HT-29 (cell line): ENCODE results near the gene DACT1. TPM values are rescaled to one million over a fixed set of nuclear protein-coding genes. Genes with fewer than 3 reads are reported as not detected.

Source experiments
- DNase-seq: peaks from one replicate; pipeline ENCODE4 v3.0.0-alpha.2; 2015; ENCODE audit warnings: low spot score
- total RNA-seq: library from RNA; depleted of rRNA; stranded (reverse); fragments of >200 nt; shearing (Covaris generic); gene quantifications from 2 replicates; pipeline ENCODE4 v1.2.3, GENCODE V29; 2014

DACT1 gene
- total RNA-seq, 1 experiment from 2014 or later, result not detected

DNA sequence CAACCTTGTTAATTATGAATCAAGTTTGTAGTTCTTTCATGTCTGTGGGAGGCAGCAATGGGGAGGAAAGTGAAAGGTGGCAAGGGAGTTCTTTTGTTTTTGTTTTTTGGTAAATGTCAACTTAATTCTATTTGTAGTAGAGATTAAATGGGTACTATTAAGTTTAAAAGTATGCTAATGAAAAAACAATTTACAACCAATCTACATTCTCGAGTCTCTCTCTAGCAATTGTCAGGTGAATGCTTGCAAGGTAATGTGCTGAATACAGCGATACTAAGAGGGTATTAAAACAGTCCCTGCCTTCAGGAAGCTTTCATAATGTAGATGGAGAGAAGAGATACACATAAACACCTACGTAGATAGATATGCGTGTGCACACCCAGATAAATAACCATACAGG, 1.6 kb upstream of the DACT1 start:
- DNase-seq, result no peak

DNA sequence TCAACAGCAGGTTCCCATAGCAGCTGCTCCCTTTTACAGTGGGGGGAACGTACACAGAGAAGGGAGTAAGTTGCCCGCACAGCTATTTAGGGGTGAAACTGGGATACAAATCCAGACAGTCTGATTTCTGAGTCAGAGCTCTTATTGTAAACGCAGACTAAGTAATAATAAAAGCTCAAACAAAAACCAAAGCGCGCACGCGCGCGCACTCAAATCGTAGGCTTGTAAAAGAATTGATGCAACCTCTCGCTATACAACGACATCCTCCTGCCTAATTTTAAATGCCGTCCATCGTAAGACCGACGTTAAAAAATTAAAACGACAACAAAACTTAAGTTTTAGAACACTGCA, 747 bp upstream of the DACT1 start:
- no peak for DNase-seq

DNA sequence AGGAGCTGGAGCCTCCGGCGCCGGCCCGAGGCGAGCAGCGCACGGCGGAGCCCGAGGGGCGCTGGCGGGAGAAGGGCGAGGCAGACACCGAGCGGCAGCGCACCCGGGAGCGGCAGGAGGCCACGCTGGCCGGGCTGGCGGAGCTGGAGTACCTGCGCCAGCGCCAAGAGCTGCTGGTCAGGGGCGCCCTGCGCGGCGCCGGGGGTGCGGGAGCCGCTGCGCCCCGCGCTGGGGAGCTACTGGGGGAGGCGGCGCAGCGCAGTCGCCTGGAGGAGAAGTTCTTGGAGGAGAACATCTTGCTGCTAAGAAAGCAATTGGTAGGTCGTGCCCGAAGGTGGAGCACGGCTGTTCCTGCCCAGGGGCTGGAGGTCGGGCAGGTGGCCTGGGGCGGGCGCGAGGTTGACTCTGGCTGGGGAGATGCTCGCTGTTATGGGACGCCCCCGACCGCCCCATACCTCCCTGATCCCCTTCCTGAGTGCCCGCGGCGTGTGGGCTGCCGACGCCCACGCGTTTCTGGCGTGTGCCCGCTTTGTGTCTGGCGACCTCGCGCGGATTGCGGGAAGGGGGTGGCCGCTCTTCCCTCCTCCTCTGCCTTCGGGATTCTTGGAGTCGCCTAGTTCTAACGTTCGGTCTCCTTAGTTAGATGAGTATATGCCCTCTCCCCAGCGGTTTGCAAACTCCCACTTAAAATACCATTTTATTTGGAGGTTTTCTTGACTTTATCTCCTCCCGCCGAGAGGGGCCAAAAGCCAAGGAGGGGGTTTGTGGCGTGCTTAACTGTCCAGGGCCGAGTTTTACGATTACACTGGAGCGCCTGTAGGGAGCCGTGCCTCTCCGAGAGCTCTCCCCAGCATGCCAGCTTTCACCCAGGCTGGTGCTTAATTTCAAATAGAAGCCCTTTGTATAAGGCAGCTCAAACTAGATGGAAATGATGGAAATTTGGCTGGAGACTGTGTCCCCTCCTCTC, 752 bp downstream of the DACT1 start:
- DNase-seq, result no peak

DNA sequence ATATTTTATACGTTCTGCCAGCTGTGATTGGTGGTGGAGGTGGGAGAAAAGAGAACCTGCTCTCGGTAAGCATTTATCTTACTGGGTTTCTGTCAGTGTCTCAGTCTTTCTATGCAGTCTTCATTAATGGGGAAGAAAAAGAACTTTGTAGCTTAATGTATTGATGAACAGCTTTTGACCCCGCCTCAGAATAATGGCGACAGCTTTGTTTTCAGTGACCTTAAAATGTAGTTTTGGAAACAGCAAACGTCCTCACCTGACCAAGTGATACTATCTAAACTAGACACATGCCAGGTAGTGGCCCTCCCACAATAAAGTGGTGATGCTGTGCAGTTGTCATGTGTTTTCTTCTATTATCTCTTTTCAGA, 1.4 kb downstream of the DACT1 start:
- DNase-seq, result no peak

DNA sequence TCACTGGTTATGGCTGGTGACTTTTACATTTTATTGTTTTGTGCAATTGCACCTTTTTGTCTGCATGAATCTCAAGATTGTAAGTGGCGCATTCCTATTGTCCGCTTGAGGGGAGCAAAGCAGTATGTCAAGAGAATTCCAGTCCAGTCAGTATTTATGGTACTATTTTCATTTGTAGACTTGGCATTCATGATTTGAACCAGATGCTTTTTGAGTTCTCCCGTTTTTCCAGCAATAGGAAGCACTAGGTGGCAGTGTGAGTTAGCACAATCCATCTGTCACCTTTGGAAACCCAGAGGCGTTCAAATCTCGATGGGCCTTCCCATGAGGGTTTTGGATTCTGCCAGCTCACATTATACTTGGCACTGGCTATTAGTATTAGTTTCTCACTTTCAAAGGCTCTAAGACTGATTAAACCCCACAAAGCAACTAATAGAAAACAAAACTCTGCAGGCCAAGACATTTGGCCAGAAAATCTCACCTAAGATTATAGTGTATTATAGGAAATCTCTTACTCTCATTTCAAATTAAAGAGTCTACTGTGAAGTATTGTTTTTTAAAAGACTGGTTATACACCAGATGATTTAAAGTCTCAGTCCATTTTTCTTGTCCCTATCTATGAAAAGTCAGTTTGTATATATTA, 2.2 kb downstream of the DACT1 start:
- DNase-seq, result peak; percentile 60

DNA sequence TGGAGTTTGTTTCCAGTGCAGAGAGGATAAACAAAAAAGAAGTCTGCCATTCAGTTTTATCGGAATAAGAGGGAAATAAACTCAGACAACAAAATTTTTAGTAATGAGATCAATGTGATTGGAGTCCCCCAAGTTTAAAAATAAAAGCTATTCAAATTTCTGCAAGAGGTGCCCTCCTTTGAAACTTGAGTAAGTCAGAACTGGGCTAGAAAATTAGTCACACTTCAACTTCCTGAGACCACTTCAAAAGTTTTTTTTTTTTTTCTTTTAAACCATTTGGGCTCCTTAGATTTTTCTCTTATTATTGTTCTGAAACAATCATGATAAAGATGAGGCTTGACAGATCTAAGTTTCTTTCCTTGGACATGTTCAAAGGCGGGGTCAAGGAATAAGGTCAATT, 3.2 kb downstream of the DACT1 start:
- no peak for DNase-seq

DNA sequence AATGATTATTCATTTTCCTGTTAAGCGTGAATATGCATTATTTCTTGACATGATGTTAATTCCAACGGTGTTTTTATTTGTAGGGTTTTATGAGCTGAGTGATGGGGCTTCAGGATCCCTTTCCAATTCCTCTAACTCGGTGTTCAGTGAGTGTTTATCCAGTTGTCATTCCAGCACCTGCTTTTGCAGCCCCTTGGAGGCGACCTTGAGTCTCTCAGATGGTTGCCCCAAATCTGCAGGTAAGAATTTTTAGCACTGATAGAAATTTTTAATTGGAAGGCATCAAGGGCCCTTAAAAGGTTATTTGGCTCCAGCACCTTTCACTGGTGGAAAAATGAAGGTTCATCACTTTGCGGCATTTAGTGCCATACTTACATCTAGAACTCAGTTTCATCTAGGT, 3.7 kb downstream of the DACT1 start:
- DNase-seq, result no peak

DNA sequence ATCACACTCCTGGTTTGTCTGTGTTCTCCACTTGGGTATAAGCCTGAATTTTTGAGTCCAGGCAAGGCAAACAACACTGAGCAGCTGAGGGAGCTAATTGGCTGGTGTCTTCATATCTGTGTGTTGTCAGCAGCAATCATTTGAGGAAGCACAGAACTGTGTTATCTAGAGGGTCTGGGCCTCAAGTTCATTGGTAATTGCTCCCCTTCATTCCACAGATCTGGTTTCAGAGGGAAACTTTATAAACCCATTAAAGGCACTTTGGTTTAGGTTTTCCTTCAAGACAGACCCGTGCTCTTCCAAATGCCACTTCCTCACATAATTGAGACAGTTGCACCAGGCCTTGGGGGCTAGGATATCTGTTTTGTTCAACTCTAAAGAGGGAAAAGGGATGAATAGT, 5.6 kb downstream of the DACT1 start:
- DNase-seq, result no peak

DNA sequence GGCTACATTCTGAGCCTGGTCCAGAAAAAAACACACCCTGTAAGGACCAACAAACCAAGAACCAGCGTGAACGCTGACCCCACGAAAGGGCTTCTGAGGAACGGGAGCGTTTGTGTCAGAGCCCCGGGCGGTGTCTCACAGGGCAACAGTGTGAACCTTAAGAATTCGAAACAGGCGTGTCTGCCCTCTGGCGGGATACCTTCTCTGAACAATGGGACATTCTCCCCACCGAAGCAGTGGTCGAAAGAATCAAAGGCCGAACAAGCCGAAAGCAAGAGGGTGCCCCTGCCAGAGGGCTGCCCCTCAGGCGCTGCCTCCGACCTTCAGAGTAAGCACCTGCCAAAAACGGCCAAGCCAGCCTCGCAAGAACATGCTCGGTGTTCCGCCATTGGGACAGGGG, 7.9 kb downstream of the DACT1 start:
- DNase-seq, result no peak

DNA sequence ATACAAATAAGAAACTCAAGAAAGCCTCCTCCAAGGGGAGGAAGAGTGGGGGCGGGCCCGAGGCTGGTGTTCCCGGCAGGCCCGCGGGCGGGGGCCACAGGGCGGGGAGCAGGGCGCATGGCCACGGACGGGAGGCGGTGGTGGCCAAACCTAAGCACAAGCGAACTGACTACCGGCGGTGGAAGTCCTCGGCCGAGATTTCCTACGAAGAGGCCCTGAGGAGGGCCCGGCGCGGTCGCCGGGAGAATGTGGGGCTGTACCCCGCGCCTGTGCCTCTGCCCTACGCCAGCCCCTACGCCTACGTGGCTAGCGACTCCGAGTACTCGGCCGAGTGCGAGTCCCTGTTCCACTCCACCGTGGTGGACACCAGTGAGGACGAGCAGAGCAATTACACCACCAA, 8.7 kb downstream of the DACT1 start:
- DNase-seq, result no peak

DNA sequence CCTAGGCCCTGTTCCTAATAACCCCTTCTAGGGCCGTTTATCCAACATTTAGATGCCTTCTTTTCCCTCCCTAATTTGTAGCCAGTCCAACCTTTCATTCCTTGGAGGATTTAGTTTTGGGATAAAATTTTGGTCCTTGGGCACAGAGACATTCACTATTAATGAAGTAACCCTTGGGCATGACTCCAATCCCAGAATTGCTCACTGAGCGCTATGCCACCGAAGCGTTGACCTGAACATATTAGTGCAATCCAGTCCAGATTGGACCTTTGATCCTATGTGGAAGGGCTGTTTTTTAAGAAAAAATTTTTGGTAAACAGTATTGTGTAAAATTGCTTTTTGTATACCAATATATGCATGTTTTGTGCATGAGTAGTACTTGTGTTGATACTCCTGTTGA, 10.0 kb downstream of the DACT1 start:
- DNase-seq, result no peak

DNA sequence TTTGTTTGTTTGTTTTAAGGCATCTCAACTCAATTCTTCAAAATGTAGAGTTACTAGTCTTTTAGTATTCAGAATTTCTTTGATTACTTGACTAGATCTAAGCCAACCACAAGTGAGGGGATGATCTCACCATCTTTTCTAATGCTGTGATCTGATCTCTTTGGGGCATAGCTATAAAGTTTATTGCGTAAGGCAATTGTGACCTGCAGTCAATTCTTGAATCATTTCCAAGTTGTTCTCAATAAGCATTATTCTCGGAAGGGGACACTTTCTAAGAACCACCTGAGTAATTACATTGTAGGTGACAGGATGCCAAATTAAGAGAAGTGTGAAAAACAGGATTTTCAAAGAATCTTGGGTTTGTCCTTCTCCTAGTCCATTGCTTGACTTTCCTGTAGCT, 13.1 kb downstream of the DACT1 start:
- DNase-seq, result no peak

DNA sequence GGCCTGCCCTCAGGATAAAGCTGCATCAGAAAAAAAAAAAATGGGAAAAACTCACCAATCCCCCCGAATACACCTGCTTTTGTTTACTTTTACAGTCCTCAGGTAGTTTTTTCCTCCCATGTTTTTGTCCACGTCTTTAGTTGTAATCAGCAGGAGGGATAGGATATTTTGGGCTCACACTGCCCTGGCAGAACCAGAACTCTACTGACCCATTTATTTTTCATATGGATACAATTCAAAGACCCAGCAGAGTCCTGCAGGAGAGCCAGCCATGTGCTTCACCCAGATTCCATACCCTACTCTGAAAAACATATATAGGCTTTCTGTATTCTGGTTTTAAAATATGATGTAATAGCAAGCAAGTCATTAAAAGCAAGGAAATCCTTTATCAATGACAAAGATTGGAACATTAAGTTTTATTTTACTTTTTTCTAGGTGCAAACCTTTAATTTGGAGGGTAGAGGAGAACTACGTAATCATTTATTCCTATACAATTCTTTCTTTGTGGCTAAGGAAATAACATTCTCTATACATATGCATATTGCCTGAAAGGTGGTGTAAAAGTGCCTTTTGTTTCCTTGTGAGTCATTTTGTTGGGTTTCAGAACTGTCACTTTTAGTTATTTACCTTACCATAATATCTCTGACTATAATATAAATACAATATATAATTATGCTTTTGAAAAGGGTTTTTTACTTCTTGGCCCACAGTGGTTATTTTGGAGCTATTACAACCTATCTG, 19.1 kb downstream of the DACT1 start:
- DNase-seq, result no peak

DNA sequence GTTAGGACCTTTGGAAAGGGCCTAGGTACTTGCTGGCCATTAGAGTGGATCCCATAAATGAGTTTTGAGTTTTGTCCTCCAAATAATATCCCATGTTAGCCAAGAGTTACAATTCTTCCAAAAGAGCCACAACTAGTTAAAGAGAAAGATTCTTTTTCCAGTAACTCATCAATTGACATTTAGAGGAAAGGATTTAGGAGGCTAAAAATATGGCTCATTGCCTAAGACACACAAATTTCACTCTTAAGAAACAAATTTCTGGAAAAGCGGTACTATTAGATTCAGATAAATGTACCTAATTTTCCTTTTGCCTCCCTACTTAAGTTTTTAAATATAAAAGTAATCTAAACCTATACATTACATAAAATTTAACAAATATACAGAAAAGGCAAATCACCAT, 21.3 kb downstream of the DACT1 start:
- no peak for DNase-seq

DNA sequence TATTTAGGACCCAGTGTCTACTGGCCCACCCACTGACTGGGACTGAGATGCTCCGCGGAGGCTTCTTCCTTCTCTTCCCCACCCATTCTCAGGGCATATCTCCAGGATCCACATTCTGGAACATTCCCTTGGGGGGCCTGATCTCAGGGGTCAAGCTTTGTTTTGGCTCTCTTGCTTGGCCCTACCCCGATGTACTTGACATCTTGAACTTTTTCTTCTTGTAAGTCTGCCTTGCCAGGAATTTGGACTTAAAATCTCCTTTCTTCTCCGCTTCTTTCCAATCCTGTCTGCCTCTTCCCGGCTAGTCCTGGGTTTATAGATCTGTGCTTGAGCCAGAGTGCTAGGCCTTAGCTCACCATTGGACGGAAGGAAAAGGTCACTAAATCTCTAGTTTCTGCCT, 22.1 kb downstream of the DACT1 start:
- DNase-seq, result no peak

DNA sequence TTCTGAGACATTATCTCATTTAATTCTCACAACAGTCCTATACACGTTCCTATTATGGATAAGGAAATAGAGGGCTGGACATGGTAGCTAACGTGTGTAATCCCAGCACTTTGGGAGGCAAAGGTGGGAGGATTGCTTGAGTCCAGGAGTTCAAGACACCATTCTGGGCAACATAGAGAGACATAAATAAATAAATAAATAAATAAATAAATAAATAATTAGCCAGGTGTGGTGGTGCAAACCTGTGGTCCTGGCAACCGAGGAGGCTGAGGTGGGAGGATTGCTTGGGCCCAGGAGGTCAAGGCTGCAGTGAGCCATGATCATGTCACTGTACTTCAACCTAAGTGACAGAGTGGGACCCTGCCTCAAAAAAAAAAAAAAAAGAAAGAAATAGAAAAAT, 22.6 kb downstream of the DACT1 start:
- DNase-seq, result no peak

DNA sequence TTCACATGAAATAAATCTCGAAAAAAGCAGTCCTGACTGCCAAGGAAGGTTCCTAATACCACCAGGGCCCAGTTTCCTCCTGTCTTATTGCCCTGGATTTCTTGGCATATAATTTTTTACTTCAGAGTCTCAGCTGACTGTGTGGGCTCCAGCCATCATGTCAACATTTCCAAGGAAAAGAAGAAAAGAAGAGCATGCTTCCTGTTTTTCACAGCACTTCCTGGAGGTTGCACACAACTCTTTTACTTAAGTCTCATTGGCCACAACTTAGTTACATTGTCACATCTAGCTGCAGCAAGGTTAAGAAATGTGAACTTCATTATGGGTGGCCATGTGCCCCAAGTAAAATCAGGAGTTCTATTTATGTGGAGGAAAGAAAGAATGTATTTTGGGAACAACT, 24.3 kb downstream of the DACT1 start:
- DNase-seq, result no peak

DNA sequence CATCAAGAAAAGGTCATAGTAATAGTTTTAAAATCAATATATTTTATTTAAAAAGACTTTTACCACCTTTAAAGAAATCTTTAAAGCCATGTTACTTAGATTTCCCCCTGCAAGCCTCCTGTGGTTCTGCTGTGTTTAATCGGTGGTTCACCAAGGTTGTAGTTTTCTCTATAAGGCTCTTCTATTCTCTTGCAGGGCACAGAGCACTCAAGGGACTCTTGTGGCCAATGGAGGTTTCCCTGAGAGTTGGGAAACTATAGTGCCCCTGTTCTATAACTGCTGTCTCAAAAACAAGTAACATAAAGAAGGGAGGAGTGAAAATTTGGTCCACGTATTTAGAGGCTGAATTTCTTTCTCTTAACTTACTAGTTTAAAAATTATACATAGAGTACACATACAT, 25.0 kb downstream of the DACT1 start:
- no peak for DNase-seq

DNA sequence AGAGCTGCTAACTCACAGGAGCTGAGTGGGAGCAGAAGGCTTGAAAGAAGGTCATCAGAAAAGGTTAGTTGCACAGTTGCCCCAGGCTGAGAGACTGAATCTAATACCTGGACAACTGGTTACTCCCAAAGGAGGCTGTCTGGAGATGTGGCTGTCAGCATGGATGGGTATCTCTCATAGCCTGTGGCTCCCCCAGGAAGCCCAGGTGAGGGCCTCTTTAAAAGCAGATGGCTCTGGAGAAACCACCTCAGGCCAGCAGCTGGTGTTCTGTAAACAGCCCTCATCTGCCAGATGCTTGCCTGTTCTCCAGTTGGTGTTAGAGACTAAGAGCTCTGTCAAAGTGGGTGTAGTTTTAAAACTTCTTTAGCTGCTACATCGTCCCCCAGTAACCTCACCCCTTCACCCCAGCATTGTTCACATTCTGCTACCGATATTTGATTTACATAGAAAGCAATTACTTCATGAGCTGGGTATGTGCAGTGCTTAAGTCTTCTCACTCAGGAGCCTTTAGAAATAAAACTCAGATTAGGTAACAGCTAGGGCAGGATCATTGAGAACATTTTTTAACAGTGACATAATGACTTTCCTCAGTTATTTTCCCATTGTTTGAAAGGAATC, 25.8 kb downstream of the DACT1 start:
- DNase-seq, result no peak

DNA sequence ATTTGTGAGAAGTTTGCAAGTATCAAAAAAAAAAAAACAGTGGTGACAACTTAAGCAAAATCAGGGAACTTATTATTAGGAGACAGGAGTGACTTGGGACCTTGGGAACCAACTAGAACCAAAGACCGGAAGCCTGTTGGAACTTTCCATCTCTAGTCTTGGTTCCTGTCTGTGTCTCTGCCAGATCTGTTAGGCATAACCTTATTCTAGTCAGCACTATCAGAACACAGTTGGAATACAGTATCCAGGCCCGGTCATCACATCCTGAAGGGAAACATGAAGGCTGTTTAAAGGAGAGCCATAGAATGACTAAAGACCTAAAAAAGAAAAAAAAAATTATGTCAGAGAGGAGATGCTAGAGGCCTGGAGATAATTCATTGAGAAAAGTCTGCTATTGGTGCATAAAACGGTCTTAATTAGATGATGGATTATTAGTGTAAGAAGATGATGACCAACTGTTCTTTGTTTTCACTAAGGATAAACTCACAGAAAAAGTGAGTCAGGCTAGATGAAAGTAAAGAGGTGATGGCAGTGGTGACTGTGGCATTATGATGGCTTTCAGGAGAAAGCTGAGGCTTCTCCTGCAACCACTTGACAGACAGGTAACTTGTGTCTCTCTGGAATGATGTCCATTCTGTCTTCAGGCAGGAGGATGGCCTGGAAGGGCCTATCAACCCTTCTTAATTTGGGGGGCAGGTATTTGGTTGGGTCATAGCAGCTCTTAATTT, 28.2 kb downstream of the DACT1 start:
- no peak for DNase-seq

DNA sequence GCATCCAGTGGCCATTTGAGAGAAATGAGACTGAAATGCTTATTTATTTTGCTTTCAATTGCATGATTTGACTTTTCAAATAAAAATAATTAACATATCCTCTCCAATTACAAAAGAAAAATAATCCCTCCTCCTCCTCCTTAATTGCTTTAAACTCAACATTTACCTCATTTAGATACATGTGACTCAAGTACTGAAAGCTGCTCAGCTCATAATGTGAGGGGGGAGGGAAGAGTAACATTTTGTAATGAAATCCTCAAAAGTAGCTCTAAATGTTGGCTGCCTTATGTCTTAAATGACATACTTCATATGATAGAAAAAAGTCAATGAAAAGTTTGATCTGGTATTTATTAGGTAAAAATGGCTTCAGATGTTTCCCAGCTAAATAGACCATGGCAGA, 29.0 kb downstream of the DACT1 start:
- DNase-seq, result no peak

DNA sequence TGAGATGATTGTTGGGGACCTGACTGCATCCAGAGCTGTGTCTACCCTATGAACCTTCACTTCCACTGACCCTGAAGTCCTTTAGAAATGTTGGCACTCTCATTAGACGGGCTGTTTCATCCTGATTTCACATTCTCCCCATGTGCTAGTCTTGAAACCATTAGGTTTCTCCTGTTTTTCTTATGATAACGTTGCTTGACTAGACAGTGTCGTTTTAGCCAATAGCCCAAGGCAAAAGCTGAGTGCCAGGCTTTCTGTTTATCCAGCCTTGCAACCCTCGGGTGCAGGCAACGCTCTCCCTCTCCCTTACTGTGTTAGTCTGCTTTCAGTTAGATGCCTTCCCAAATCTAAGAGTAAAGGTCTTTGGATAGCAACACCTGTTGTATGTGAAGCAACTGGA, 30.1 kb downstream of the DACT1 start:
- no peak for DNase-seq
